DOHH2 (cell line): ENCODE results near the gene NREP.

Experiments used
- EZH2phosphoT487 ChIP-seq: fragments of 200-600 bp; sonication (generic); IDR thresholded peaks from 2 replicates; pipeline ENCODE4 v1.6.1; 2017; ENCODE audit warnings: borderline replicate concordance, mild to moderate bottlenecking, antibody characterized with exemption, low read length, moderate library complexity, mixed read lengths
- TF ChIP-seq, protein P1 (sequence below): fragments of 200-600 bp; sonication (generic); IDR thresholded peaks from one replicate; pipeline ENCODE4 v1.5.1; 2014; ENCODE audit warnings: antibody characterized with exemption, mild to moderate bottlenecking, low read depth, low read length; ENCODE audit not compliant: poor library complexity, severe bottlenecking

DNA sequence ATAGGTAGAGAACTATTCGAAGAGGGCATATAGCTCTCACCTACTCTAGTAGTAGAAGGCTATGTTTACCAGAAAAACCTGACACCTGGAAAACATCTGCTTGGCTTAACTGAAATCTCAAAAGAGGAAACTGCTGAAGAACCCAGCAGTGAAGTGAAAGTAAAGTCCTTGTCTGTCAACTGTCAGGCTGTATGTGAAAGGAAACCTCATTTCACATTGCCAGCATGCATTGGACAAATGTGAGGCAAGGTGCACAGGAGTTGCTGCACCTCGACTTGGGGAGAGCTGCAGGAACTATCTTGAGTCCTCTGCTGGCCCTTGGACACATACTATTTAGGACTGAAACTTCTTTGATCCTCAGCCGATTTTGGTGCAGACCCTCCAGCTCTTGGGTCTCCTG is 53.3 kb downstream of the NREP start:
- TF ChIP-seq, protein P1, sequence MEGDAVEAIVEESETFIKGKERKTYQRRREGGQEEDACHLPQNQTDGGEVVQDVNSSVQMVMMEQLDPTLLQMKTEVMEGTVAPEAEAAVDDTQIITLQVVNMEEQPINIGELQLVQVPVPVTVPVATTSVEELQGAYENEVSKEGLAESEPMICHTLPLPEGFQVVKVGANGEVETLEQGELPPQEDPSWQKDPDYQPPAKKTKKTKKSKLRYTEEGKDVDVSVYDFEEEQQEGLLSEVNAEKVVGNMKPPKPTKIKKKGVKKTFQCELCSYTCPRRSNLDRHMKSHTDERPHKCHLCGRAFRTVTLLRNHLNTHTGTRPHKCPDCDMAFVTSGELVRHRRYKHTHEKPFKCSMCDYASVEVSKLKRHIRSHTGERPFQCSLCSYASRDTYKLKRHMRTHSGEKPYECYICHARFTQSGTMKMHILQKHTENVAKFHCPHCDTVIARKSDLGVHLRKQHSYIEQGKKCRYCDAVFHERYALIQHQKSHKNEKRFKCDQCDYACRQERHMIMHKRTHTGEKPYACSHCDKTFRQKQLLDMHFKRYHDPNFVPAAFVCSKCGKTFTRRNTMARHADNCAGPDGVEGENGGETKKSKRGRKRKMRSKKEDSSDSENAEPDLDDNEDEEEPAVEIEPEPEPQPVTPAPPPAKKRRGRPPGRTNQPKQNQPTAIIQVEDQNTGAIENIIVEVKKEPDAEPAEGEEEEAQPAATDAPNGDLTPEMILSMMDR, result no peak
- no peak for TF ChIP-seq EZH2phosphoT487
